LNCaP clone FGC (cell line): Measurements from ENCODE around the gene OR51L1.

ENCODE experiments used
- DNase-seq: peaks from one replicate; pipeline ENCODE4 v3.0.0-alpha.2; 2011; ENCODE audit warnings: low read depth
- H3K4me3 ChIP-seq: 2 replicates; pipeline ENCODE4 v1.5.1; 2011; ENCODE audit warnings: mild to moderate bottlenecking, low read depth, low read length, control low read depth
- TF ChIP-seq, protein P1 (sequence below): IDR thresholded peaks from 2 replicates; pipeline ENCODE4 v1.5.1; 2012; ENCODE audit warnings: mild to moderate bottlenecking; ENCODE audit not compliant: control insufficient read depth, insufficient read depth; ENCODE audit errors: extremely low read depth

Gene OR51L1

DNA sequence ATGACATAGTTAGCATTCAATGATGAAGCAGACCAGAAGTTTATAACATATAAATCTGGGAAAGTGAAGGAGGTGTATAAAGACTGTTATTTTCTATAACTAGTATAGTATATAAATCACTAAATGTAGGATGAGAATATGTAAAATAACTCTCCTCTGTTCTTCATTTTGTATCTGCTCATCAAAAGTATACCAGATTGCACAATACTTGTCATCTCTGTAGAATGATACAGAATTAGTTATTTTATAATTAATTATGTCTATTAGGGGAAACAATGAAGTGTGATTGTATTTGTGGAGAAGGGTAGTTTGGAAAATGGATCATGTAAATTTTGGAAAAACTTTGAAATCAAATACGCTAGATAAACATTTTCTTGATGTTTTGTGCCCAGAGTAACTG lies 18.4 kb downstream of the OR51L1 start:
- H3K4me3 ChIP-seq: no peak overlapping the region
- DNase-seq: no peak
- TF ChIP-seq, protein P1, sequence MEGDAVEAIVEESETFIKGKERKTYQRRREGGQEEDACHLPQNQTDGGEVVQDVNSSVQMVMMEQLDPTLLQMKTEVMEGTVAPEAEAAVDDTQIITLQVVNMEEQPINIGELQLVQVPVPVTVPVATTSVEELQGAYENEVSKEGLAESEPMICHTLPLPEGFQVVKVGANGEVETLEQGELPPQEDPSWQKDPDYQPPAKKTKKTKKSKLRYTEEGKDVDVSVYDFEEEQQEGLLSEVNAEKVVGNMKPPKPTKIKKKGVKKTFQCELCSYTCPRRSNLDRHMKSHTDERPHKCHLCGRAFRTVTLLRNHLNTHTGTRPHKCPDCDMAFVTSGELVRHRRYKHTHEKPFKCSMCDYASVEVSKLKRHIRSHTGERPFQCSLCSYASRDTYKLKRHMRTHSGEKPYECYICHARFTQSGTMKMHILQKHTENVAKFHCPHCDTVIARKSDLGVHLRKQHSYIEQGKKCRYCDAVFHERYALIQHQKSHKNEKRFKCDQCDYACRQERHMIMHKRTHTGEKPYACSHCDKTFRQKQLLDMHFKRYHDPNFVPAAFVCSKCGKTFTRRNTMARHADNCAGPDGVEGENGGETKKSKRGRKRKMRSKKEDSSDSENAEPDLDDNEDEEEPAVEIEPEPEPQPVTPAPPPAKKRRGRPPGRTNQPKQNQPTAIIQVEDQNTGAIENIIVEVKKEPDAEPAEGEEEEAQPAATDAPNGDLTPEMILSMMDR: no peak

DNA sequence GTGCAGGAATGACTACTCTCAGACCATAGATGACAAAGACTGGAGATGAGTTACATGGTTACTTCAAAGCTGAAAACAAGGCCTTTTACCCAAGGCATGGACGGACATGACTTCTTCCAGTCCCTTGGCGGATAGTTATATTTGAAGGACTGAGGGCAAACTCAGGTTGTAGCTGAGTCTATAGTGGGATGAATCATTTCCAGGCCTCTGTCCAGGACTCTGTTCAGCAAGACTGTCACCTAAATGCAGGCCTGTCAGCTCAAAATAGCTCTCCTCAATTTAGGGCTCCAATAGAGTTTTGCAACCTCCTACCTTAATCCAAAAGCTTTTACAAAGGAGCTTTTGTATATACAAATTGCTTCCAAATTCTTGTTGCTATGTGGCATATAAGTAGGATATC lies 27.3 kb downstream of the OR51L1 start:
- DNase-seq: no peak
- TF ChIP-seq, protein P1: no peak
- H3K4me3 ChIP-seq: no peak overlapping the region

DNA sequence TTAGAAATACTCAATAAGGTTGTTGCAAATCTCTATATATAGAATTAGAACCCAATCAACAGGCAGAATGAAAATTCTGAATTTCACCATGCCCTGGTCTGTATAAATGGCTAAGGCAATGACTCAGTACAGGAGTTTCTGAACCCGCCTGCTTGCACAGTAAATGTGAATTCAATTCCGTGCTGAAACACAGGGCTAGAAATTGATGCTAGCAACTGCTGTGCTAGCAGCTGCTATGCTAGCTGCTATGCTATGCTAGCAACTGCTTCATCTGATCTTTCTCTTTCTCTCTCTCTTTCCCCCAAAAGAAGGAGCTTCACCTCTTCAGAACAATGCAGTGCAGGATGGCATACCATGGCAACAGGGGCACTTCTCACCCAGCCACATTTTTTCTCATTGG lies 42.0 kb downstream of the OR51L1 start:
- H3K4me3 ChIP-seq: no peak overlapping the region
- DNase-seq: no peak
- TF ChIP-seq, protein P1: no peak

DNA sequence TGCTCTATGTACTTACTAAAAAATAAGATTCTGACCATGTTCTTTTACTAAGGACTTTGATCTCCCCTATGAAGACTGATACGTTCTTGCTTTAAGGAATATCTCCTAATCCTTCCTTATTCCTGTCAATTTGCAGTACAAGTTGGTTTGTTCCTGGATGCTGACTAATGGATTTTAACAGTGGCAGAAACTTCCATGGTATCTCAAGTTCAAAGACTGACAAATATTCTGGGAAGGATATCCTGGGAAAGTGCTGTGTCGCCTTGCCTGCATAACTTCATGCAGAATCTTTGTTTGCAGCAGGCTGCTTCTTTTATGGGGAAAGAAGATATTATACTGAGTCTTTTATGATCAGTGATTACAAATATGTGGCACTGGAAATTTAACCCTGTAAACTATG lies 43.3 kb downstream of the OR51L1 start:
- no peak for DNase-seq
- H3K4me3 ChIP-seq: no peak overlapping the region
- TF ChIP-seq, protein P1: no peak

DNA sequence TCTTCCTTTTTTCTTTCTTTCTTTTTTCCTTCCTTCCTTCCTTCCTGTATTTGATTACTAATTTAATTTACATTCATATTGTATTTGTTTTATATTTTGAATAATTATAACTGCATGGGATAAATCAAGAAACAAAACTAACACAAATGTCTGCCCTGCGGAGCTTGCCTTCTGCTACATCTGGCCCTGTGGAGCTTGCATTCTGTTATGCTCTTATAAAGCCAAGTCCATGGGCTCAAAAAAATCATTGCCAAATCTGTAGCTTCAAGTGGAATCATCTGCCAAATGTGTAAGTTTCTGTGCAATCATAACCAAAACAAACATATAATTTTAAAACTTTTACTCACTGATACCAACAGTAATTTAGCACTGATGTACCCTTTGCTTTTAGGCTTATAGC lies 43.7 kb downstream of the OR51L1 start:
- H3K4me3 ChIP-seq: no peak overlapping the region
- TF ChIP-seq, protein P1: no peak
- DNase-seq: no peak

DNA sequence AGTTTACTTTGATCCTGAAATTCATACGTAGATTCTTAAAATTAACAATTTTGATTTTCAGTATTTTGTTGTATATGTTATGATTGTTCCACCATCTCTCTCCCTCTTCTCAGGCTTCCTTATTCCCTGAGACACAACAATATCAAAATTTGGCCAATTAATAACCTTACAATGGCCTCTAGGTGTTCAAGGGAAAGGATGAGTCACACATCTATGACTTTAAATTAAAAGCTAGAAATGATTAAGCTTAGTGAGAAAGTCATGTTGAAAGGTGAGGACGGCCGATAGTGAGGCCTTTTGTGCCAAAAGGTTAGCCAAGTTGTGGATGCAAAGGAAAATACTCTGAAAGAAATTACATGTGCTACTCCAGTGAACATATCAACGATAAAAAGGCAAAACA lies 46.2 kb downstream of the OR51L1 start:
- TF ChIP-seq, protein P1: no peak
- no peak for DNase-seq
- no peak overlapping the region for H3K4me3 ChIP-seq

DNA sequence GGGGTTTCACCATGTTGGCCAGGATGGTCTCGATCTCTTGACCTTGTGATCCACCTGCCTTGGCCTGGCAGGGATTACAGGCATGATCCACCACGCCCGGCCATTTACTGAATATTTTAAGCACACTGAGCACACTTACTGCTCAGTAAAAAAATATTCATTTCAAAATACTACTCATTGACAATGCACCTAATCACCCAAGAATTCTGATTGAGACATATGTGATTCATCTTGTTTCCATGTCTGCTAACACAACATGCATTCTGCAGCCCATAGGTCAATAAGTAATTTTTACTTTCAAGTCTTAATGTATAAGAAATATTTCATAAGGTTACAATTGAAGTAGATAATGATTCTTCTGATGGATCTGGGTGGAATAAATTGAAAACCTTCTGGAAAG lies 47.4 kb downstream of the OR51L1 start:
- H3K4me3 ChIP-seq: no peak overlapping the region
- no peak for DNase-seq

More for the DNA sequence above, 47.4 kb downstream of the OR51L1 start:
- TF ChIP-seq, protein P1: no peak
